Suprapubic skin (tissue), 4 donors: ENCODE measurements around the gene SVOP. TPM values are rescaled to one million over a fixed set of nuclear protein-coding genes. Genes with fewer than 3 reads are reported as not detected.
"Not testable (repeated sequence)": the region's sequence is repeated elsewhere in the genome, so short reads cannot be mapped to it uniquely, and the experiment has no call there.

ENCODE experiments used
- DNase-seq, 2 donors: peaks; one replicate each; pipeline ENCODE4 v3.0.0-alpha.2; 2019; ENCODE audit warnings: low spot score in 2 of 2
- H3K27ac ChIP-seq: fragments of 200-600 bp; sonication (generic); one replicate; pipeline ENCODE4 v1.5.1; 2019
- H3K27me3 ChIP-seq: fragments of 200-600 bp; sonication (generic); one replicate; pipeline ENCODE4 v1.5.1; 2019
- H3K36me3 ChIP-seq: fragments of 200-600 bp; sonication (generic); one replicate; pipeline ENCODE4 v1.5.1; 2019
- H3K4me1 ChIP-seq: fragments of 200-600 bp; sonication (generic); one replicate; pipeline ENCODE4 v1.5.1; 2019
- H3K4me3 ChIP-seq: fragments of 200-600 bp; sonication (generic); one replicate; pipeline ENCODE4 v1.5.1; 2019; ENCODE audit warnings: mild to moderate bottlenecking
- H3K9me3 ChIP-seq: fragments of 200-600 bp; sonication (generic); one replicate; pipeline ENCODE4 v1.5.1; 2019
- CTCF ChIP-seq, 2 donors: fragments of 200-600 bp in 1 of 2; fragments of 450-650 bp in 1 of 2; sonication (generic) in 1 of 2; IDR thresholded peaks; one replicate each; pipeline ENCODE4 v1.5.1; 2016 to 2019; ENCODE audit warnings: antibody characterized with exemption in 2 of 2, mild to moderate bottlenecking in 1 of 2, moderate library complexity in 1 of 2
- EP300 ChIP-seq: sonication (generic); formaldehyde crosslinking; IDR thresholded peaks from one replicate; pipeline ENCODE4 v1.6.1; 2017; ENCODE audit warnings: antibody characterized with exemption
- POLR2A ChIP-seq, 2 donors: fragments of 450-650 bp; IDR thresholded peaks; one replicate each; pipeline ENCODE4 v1.6.1; 2017; ENCODE audit warnings: antibody characterized with exemption in 2 of 2, mild to moderate bottlenecking in 2 of 2, moderate library complexity in 2 of 2
- POLR2AphosphoS5 ChIP-seq, 3 donors: sonication (generic); formaldehyde crosslinking; IDR thresholded peaks; one replicate each; pipeline ENCODE4 v1.6.1; 2017; ENCODE audit warnings: antibody characterized with exemption in 3 of 3
- WGBS: methylation state at CpG from one replicate; pipeline ENCODE4 v1.1.5; 2018; 5-methylcytosine and 5-hydroxymethylcytosine counted together
- total RNA-seq, 4 donors: library from RNA; depleted of rRNA; stranded (reverse); fragments of >200 nt; gene quantifications; one replicate each; pipeline ENCODE4 v1.1.0, GENCODE V29; 2016

Gene SVOP
- total RNA-seq, 4 donors from 2014 or later, result not detected

- no peak for TF ChIP-seq POLR2AphosphoS5 (IDR thresholded peaks at IDR 0.05)
- TF ChIP-seq POLR2A (IDR thresholded peaks at IDR 0.05), result no peak
- TF ChIP-seq EP300, result no peak
- TF ChIP-seq CTCF (IDR thresholded peaks at IDR 0.05), result no peak
- Histone ChIP-seq H3K36me3 (no peaks in the 10 kb centered on the region), H3K9me3 (no peaks in the 10 kb centered on the region), H3K4me3 (no peak overlapping the region), H3K4me1 (no peaks in the 10 kb centered on the region), H3K27ac (no peak overlapping the region), H3K27me3 (peaks cover 8% of the 10 kb centered on the region)
- WGBS, result no CpG with 5 or more reads among the region's 1 CpG
- DNase-seq, result no peak
Measured at GRCh38 chr12:109036975-109037374, 16.1 kb upstream of the SVOP start.

GRCh38 chr12:109033239-109034196 lies 12.7 kb upstream of the SVOP start:
- H3K4me1 ChIP-seq, result no peaks in the 10 kb centered on the region
- WGBS, result 39% methylated on average over 7 of the region's 7 CpGs
- H3K36me3 ChIP-seq, result no peaks in the 10 kb centered on the region
- DNase-seq, result no peak
- H3K9me3 ChIP-seq, result no peaks in the 10 kb centered on the region
- TF ChIP-seq POLR2A (IDR thresholded peaks at IDR 0.05), result no peak
- no peak for TF ChIP-seq EP300
- no peak for TF ChIP-seq POLR2AphosphoS5 (IDR thresholded peaks at IDR 0.05)
- no peak for TF ChIP-seq CTCF (IDR thresholded peaks at IDR 0.05)
- H3K27ac ChIP-seq, result no peak overlapping the region
- no peaks in the 10 kb centered on the region for H3K27me3 ChIP-seq
- H3K4me3 ChIP-seq, result no peak overlapping the region

GRCh38 chr12:109029411-109029810 lies 8.5 kb upstream of the SVOP start:
- Histone ChIP-seq H3K27me3 (no peaks in the 10 kb centered on the region), H3K4me1 (no peaks in the 10 kb centered on the region), H3K27ac (no peak overlapping the region), H3K36me3 (no peaks in the 10 kb centered on the region), H3K4me3 (no peak overlapping the region), H3K9me3 (no peaks in the 10 kb centered on the region)
- no peak for DNase-seq
- TF ChIP-seq EP300, result no peak
- no peak for TF ChIP-seq POLR2A (IDR thresholded peaks at IDR 0.05)
- no peak for TF ChIP-seq CTCF (IDR thresholded peaks at IDR 0.05)
- TF ChIP-seq POLR2AphosphoS5 (IDR thresholded peaks at IDR 0.05), result no peak
- WGBS, result 61% methylated on average over 2 of the region's 2 CpGs

GRCh38 chr12:109028624-109029023 lies 7.8 kb upstream of the SVOP start:
- WGBS, result 49% methylated on average over 3 of the region's 3 CpGs
- not testable (repeated sequence) for H3K4me1 ChIP-seq, H3K4me3 ChIP-seq, H3K27ac ChIP-seq, H3K36me3 ChIP-seq, DNase-seq, H3K9me3 ChIP-seq, H3K27me3 ChIP-seq

- Histone ChIP-seq H3K27me3 (no peaks in the 10 kb centered on the region), H3K4me1 (no peaks in the 10 kb centered on the region), H3K9me3 (no peaks in the 10 kb centered on the region), H3K27ac (no peak overlapping the region), H3K36me3 (no peaks in the 10 kb centered on the region), H3K4me3 (no peak overlapping the region)
- no peak for DNase-seq
- TF ChIP-seq POLR2AphosphoS5 (IDR thresholded peaks at IDR 0.05) (no peak), POLR2A (IDR thresholded peaks at IDR 0.05) (no peak), EP300 (no peak), CTCF (IDR thresholded peaks at IDR 0.05) (no peak)
- 17% methylated on average over 1 of the region's 1 CpG for WGBS
Measured at GRCh38 chr12:109027767-109028166, 6.9 kb upstream of the SVOP start.
